GM06990 (cell line): ENCODE measurements around the gene KLHL35.
"Not testable (repeated sequence)": the region's sequence is repeated elsewhere in the genome, so short reads cannot be mapped to it uniquely, and the experiment has no call there.

ENCODE experiments used
- DNase-seq: peaks from one replicate; pipeline ENCODE4 v3.0.0-alpha.2; 2011; ENCODE audit not compliant: insufficient read length; ENCODE audit errors: extremely low read depth
- H3K27me3 ChIP-seq: replicated peaks from 2 replicates; pipeline ENCODE4 v1.6.0; 2011; ENCODE audit warnings: low read length; ENCODE audit not compliant: control insufficient read depth, insufficient read depth
- H3K36me3 ChIP-seq: 2 replicates; pipeline ENCODE4 v1.5.1; 2011; ENCODE audit warnings: low read length; ENCODE audit not compliant: control insufficient read depth, insufficient read depth
- H3K4me3 ChIP-seq: replicated peaks from 2 replicates; pipeline ENCODE4 v1.5.1; 2011; ENCODE audit warnings: low read depth, mild to moderate bottlenecking, control low read depth, low read length
- CTCF ChIP-seq: IDR thresholded peaks from 2 replicates; pipeline ENCODE4 v1.5.1; 2011; ENCODE audit warnings: low read length, control low read depth, mild to moderate bottlenecking, inconsistent platforms; ENCODE audit not compliant: insufficient read depth, poor library complexity, severe bottlenecking

KLHL35 gene

DNA sequence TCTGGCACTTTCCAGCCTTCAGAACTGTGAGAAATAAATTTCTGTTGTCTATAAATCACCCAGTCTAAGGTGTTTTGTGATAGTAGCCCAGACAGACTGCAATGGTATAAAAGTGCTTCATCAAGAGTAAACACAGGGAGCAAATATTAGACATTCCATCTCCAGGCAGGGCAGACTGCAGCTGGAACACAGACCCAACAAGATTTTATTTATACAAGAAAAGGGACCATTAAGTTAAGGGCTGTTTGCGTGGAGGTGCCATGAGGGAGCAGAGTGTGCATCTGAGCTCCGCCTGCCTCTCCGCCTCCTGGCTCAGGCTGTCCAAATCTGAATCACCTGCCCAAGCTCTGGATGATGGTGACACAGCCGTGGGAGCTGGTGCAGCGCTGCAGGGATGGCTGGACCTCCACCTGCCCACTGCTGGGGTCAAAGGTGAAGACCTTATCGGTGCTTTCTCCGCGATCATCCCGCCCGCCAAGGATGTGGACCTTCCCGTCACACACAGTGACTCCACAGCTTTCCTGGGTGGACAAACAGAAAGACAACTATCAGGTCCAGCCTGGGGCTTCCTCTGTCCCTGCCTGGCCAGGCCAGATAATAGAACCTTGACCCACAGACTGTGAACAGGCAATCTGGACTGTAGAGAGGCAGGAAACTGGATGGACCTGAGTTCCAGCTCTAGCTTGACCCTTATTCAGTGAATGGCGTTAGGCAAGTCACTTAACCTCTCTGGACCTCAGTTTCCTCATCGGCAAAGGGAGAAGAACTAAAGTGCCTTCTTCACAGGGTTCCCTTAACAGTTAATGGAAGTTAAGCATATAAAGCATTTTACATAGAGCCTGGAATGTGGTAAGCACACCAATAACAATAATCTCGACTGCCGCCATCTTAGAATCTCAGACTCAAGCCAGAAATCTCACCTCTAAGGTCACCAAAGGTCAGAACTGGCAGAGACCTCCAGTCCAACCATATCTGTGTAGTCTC lies 10.5 kb downstream of the KLHL35 start:
- H3K27me3 ChIP-seq, result no peaks in the 10 kb centered on the region
- no peak overlapping the region for H3K4me3 ChIP-seq
- TF ChIP-seq CTCF, result no peak
- no peak for DNase-seq
- H3K36me3 ChIP-seq, result peaks cover 6% of the 10 kb centered on the region

DNA sequence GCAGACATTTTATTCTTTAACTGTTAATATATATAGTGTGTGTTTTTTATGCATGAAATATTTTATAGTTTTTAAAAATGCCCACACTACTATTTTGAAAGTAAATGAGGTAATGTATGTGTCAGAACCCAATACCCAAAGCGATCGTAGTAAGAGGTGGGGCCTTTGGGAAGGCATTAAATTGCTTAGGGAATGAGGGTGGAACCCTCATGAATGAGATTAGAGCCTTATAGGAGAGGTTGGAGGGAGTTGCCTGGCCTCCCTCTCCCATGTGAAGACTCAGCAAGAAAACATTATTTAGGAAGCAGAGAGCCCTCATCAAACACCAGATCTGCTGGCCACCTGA lies 11.1 kb downstream of the KLHL35 start:
- no peak for DNase-seq
- H3K27me3 ChIP-seq, result no peaks in the 10 kb centered on the region
- no peak overlapping the region for H3K4me3 ChIP-seq
- TF ChIP-seq CTCF, result no peak
- peaks cover 6% of the 10 kb centered on the region for H3K36me3 ChIP-seq

DNA sequence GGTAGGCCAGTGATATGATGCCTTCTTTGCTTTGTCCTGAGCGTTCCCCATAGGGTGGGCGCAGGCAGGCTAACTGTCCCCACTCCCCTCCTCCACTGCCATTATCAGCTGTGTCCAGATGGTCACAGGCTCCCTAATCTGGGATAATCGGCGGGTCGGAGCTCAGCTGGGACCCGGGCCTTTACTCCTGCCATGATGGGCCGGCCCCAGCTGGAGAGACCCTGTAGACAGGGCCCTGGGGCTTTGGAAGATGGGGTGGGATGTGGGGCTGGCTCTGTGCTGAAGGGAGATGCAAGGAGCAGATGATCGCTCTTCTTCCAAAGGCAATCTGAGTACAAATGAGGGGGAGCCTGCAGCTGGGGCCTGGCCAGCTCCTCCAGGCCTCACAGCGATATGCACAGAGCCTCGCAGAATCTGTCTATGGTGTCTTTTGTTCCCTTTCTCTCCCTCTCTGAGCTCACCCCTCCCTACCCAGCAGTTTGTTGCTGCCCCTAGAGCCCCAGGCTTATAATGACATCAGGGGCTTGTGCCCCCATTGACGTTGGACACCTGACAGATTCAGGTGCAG lies 11.9 kb downstream of the KLHL35 start:
- TF ChIP-seq CTCF, result no peak
- peaks cover 6% of the 10 kb centered on the region for H3K36me3 ChIP-seq
- H3K27me3 ChIP-seq, result no peaks in the 10 kb centered on the region
- DNase-seq, result no peak
- H3K4me3 ChIP-seq, result no peak overlapping the region

- no peak for TF ChIP-seq CTCF
- Histone ChIP-seq H3K4me3 (no peak overlapping the region), H3K36me3 (peaks cover 6% of the 10 kb centered on the region), H3K27me3 (no peaks in the 10 kb centered on the region)
- no peak for DNase-seq
These were observed 12.6 kb downstream of the KLHL35 start for GRCh38 chr11:75420224-75421034.

DNA sequence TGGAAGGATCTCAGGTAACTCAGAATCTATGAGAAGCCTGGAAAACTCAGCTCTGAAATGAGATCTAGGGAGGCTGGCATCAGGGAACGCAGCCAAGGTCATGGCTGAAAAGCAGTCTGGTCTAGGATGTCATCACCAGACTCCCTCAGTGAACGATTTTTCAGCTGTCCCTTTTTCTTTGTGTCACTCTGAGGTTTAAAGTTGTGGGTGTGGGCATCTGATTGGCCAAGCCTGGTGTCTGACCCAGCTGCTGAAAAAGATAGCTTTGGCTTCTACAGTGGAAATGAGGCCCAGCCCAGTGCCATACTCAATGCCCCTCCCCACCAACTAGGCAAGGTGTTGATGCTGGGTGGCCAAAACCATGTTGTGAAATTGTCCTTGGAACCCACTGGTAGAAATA lies 19.1 kb downstream of the KLHL35 start:
- H3K36me3 ChIP-seq, result peaks cover 21% of the 10 kb centered on the region
- H3K27me3 ChIP-seq, result no peaks in the 10 kb centered on the region
- H3K4me3 ChIP-seq, result no peak overlapping the region
- no peak for TF ChIP-seq CTCF
- DNase-seq, result no peak

DNA sequence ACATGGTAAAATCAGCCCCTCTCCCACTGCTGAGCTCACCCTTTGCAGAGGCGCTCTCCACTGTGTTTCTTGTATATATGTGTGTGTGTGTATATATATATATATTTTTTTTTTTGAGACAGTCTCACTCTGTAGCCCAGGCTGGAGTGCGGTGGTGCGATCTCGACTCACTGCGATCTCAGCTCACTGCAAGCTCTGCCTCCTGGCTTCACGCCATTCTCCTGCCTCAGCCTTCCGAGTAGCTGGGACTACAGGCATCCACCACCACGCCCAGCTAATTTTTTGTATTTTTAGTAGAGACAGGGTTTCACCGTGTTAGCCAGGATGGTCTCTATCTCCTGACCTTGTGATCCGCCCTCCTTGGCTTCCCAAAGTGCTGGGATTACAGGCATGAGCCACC lies 19.9 kb downstream of the KLHL35 start:
- H3K36me3 ChIP-seq, result peaks cover 21% of the 10 kb centered on the region
- DNase-seq, H3K4me3 ChIP-seq, H3K27me3 ChIP-seq: not testable (repeated sequence)

DNA sequence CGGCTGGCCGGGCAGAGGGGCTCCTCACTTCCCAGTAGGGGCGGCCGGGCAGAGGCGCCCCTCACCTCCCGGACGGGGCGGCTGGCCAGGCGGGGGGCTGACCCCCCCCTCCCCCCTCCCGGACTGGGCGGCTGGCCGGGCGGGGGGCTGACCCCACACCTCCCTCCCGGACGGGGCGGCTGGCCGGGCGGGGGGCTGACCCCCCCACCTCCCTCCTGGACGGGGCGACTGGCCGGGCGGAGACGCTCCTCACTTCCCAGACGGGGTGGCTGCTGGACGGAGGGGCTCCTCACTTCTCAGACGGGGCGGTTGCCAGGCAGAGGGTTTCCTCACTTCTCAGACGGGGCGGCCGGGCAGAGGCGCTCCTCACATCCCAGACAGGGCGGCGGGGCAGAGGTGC lies 23.0 kb downstream of the KLHL35 start:
- not testable (repeated sequence) for DNase-seq, H3K27me3 ChIP-seq, H3K4me3 ChIP-seq
- H3K36me3 ChIP-seq, result peaks cover 25% of the 10 kb centered on the region
